NCI-H2227 (cell line): ENCODE data around the gene RC3H1.
"Not testable (repeated sequence)": the region's sequence is repeated elsewhere in the genome, so short reads cannot be mapped to it uniquely, and the experiment has no call there.

Source experiments
- DNase-seq: peaks from one replicate; lab custom pipeline; 2025; ENCODE audit not compliant: unreplicated experiment; lab: John Stamatoyannopoulos, UW

Gene RC3H1

DNA sequence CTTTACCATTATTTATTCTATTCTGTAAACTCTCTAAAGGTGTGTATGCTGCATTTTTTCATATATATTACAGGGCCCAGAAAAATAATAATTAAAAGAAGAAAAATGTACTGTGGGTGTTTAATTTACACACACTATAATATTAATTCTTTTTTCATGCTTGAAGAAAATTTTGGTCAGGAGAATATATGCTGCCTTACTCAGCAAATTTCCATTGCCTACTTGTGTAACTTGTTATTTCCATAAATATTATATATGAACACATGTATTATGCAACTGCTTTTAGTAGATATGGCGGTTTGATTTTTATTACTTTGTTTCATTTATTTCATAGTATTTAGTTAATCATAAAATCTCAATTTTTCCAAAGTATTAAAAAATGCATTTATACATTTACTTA is 58.7 kb downstream of the RC3H1 start:
- no peak for DNase-seq

DNA sequence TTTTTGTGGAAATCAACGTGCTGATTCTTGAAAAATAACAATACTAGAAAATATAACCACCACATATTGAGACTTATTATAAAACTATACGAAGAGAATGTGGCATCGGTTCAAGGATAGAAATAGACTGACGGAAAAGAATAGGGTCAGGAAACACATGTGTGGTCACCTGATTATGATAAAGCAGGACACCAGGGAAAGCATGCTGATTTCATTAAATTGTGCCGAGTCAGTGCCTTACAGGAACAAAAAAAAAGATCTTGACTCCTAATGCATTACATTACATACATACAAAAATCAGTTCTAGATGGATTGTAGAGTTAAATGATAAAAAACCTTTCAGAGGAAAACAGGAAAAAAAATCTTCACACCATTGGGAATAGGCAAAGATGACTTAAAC is 61.5 kb downstream of the RC3H1 start:
- DNase-seq, result no peak

DNA sequence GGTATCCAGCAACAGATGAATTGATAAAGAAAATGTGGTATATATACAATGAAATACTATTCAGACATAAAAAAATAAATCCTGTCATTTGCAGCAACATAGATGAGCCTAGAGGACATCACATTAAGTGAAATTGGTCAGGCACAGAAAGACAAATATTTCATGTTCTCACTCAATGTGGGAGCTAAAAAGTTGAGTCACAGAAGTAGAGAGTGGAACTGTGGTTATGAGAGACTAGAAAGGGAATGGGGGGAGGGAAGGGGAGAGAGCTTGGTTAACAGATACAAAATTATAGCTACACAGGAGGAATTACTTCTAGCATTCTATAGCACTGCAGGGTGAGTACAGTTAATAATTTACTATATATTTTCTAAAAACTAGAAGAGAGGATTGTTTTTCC is 68.0 kb downstream of the RC3H1 start:
- DNase-seq, result no peak

DNA sequence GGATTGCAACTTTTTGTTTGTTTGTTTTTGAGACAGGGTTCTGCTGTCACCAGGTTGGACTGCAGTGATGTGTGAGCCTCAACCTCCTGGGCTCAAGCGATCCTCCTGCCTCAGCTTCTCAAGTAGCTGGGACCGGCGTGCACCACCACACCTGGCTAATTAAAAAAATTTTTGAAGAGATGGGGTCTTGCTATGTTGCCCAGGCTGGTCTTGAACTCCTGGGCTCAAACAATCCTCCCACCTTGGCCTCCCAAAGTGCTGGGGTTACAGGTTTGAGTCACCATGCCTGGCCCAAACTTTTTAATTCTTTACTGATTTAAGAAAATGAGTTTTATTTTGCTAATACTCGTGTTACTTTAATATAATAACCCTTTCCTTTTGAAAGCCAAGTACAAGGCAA is 73.6 kb downstream of the RC3H1 start:
- no peak for DNase-seq

DNA sequence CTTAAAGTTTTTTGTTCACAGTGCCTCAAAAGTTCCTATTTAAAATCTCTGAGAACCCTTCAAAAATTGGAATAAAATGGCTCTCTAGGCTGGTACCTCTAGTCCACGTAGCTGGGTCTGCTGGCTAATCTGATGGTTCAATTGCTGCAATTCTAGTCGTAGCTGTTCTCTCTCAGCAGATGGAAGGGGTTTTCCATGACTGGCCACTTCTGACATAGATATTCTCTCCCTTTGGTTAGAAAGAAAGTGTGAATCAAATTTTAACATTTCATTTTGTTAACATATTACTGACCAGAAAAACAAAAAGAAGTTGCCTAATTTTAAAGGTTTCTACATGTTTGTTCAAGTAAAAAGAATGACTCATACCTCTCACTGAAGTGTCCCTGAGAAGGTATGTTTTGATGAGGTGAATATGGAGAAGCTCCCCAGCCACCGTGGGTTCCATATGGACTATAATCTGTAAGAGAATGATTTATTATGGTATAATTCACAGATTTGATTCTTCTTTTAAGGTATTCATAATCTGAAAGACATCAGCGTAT is 75.7 kb downstream of the RC3H1 start:
- no peak for DNase-seq

DNA sequence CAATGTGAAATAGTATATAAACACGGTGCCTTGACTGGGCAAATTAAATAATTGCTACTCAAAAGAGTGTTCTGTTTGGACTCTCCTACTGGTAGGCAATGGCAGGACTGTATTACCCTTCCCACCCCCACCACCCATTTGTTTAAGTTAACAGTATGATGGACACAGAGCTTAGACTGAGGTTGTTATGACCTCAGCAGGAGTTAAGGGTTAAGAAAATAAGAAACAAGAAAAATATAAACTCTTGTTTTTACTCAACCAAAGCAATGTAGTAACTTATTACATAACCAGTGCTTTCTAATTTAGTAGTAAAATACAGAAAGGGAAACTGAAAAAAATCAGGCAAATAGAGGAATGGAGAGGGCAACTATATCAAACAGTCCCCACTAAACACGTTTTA is 85.1 kb downstream of the RC3H1 start:
- DNase-seq, result no peak

DNA sequence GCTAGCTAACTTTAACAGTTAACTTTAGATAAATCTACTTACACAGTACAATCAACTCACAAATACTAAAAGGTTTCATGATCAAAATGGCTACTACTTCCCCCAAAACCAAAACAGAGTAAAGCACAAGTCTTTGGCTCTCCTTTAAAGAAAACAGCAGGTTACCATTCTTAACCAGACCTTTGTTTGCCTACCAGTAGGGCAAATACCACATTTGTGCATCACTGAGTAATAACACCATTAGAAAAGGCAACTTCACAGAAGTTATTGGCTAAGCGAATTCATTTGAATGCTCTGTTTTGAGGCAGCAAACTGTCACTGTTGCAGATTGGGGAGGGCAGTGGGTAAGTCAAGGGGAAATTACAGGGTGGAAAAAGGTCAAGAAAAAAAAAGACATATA is 87.7 kb downstream of the RC3H1 start:
- DNase-seq, result no peak

DNA sequence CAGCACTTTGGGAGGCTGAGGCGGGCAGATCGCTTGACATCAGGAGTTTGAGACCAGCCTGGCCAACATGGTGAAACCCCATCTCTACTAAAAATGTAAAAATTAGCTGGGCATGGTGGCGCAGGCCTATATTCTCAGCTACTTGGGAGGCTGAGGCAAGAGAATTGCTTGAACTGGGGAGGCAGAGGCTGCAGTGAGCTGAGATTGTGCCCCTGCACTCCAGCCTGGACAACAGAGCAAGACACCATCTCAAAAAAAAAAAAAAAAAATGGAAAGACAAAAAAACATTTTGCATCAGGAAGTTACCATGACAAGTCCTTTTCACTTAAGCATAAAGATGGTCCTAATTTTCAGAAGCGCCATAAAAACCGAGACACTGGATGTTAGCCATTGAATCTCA is 91.6 kb downstream of the RC3H1 start:
- DNase-seq, result not testable (repeated sequence)

DNA sequence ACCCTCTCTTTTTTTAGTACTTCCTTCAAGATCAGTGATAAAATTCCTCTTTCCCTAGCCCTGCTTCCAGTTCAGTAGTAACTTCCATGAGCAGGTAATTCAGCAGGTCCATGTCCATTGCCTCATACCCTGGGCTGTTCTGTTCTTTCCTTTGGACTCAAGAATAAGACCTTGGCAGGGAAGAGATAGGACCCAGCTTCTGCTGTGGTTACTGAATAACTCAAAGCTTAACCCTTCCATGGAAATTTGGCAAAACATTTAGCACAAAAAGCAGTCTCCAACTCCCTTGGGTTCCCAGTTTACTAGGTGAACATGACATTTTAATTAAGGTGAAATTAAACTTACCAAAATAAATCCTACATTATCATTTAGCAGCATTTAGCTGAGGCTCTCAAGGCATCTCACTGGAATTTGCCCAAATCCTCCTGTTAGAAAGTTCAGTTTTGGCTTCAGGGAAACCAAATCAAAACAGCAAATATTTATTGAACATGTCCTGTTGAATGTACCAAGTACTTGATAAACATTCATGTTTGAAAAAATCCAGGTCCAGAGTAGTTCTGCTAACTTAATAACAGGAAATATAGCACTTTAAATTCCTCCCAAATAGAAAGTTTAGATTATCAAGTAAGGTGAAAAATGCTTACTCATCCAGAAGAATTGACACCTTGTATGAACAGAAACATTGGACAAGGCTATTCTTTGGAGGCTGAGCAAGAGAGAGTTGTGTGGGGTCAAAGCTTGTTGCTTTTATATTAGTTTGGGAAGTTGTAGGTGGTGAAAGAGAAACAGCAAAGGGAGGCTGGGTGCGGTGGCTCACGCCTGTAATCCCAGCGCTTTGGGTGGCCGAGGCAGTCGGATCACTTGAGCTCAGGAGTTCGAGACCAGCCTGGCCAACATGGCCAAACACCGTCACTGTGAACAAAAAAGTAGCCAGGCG is 96.6 kb downstream of the RC3H1 start:
- no peak for DNase-seq

DNA sequence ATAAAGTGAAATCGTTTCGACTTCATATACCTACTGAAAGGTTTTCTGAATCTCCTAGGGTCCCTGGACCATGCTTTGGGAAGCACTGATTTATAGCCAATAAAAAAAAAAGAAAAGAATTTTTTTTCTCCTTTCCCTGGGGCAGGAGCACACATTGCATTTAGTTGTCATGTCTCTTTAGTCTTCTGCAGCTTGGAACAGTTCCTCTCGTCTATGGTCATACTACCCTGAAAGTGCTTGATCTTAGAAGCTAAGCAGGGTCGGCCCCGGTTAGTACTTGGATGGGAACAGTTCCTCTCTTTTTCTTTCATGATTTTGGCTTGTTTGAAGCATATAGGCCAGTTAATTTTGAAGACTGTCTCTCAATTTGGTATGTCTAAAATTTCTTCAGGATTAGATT is 101.3 kb downstream of the RC3H1 start:
- DNase-seq, result no peak

DNA sequence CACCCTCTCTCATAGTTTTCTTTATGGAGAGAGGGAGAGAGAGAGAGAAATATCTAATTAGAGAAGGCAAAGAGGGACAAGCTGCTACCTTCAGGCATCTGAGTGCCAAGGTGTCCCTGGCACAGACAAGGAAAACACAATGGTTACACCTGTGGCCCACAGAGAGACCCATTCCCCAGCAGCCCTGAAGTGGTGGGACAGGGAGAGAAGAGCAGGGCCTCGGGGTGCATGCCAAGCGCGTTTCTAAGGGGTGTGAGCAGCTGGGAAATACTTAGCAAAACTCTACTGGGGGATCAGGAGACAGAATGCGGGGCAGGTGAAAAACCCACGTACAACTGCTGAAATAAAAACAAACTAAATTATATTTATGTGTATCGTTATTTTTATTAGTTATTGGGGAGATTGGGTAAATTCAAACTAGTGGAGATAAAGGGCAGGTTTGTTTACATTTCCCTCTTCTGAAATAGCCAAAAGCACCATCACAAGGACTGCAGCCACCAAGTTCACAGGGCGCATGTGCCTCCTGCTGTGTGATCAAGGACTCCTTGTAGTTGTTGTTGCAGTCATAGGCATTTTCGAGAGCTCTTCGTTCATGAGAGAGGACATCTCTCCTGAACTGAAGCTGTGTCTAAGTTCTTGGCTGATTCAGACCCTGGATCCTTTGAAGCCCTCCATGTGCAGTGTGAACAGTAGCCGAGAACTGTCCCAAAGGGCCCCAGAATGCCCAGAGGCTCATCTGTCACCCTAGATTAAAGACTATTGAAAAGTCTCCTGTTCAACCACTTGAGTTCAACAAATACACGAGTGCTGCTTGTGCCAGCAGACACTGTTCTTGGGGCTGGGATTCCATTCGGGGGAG is 104.3 kb downstream of the RC3H1 start:
- DNase-seq, result no peak

DNA sequence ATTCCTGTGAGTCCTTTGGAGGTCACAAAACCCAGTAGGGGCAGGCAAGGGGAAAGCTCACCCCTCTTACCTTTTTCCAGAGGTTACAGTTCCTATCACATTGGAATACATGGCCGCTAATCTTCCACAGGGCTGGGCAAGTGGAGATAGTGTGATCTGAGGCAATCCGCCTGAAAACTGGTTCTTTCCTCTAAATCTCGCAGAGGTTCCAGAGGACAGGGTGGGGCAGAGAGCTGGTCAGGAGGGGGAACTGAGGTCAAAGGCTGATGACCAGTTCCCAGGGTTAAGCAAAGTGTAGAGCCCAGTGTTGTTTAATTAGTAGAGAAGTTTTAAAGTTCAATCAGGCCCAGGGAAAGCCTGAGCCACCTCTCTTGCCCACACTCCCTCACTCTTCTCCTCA is 105.0 kb downstream of the RC3H1 start, which contains the start of gene SERPINC1:
Gene SERPINC1, minus strand, starts transcription at position 179 of the 400 bp plus-strand sequence. Its CDS starts 68 bp downstream, at position 111.
- no peak for DNase-seq

DNA sequence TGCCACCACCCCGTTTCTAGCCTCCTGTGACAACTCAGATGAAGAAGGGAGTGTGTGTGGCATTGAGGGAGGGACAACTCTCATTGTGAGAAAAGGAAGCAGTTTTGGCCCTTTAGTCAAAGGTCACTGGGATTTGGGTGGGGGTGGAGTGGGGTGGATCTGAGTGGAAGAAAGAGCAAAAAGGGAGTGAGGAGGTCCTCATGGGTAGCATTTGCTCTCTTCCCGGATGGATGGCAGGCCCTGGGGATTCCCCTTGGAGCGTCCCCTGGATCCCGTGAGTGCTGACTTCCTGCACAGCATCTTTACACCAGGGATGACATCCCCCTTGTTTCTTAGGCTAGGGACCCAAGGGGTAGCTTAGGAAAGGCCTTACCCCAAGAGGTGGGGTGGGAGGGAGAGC is 105.5 kb downstream of the RC3H1 start:
- no peak for DNase-seq

DNA sequence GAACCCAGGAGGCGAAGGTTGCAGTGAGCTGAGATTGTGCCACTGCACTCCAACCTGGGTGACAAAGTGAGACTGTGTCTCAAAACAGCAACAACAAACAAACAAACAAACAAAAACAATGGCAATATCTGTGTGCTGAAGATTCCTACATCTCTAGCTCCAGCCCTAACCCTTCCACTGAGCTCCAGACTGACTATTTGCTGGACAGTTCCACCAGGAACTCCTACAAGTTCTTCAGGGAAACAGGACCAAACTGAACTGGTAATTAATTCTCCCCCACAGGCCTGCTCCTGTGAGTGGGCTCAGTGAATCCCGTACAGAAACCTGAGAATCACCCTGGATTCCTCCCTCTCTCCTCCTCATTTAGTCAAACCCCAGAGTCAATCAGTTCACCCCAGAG is 106.6 kb downstream of the RC3H1 start:
- DNase-seq, result no peak

DNA sequence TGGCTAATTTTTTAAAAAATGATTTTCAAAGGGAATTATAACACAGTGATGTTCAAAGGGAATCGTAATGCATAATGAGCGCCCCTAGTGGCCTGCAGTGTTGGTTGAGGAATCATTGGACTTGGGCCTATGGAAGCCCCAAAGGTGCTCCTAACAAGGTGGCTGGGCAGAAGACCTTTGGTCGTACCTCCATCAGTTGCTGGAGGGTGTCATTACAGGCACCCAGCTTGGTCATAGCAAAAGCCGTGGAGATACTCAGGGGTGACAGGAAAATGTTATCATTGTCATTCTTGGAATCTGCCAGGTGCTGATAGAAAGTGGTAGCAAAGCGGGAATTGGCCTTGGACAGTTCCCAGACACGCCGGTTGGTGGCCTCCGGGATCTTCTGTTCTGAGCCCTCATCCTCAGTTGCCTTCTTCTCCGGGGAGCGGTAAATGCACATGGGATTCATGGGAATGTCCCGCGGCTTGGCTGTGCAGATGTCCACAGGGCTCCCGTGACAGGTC is 107.7 kb downstream of the RC3H1 start:
- DNase-seq, result no peak

DNA sequence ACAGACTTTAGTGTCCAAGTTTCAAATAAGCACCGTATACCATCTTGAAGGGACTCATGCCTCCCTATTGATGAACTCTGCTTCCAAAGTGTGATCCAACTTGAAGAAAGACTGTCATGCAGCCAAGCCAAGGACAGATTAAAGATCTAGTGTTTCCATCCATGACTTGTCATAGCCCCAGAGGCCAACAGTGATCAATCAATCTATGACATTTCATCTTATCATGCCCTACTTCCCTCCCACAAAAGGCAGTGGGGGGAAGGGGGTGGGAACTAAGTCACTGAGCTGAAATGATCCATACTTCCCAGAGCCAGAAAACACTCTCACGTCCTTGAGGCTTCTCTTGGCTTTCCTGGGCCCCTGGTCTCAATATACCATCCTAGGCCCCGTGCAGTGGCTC is 109.0 kb downstream of the RC3H1 start:
- DNase-seq, result no peak

DNA sequence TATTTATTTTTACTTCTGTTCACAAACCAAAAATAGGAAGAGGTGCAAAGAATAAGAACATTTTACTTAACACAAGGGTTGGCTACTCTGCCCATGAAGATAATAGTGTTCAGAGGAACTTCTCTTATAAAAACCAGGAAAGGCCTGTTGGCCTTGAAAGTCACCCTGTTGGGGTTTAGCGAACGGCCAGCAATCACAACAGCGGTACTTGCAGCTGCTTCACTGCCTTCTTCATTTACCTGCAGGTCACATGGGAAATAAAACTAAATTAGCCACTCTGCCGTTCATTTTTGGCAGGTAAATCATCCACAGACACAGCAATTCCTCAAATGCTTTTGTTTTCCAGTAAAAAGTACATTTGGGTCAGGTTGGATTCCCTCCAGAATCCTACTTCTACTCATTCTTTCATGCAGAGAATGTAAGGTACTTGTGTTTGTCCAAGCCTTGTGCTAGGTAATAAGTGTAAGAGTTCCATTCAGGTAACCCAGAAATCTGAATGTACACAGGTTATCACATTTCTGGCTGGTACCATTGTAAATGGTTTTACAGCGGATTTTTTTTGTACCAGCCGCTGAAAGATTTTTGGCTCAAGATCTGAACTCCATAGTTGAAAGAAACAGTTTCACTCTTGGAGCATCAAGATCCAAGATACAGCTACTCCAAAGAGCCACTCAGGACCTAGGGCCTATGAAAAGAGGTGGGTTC is 118.2 kb downstream of the RC3H1 start:
- no peak for DNase-seq

DNA sequence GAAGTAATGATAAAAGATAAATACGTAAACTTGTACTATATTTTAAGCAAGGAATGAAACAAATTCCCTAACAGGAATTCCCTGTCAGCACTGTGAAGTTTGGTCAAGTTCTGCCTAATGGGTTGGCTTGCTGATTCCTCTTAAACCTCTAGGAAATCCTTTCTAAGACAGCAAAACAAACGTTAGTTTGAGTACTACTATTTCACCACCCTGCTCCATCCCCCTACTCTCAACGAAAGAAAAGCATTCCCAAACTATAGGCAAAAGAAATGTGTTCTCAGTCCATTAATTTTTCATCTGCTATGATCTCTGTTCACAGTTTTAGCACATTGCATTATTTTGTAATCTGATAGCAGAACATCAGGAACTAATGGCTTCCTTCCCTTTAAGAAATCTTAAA is 121.2 kb downstream of the RC3H1 start:
- no peak for DNase-seq

DNA sequence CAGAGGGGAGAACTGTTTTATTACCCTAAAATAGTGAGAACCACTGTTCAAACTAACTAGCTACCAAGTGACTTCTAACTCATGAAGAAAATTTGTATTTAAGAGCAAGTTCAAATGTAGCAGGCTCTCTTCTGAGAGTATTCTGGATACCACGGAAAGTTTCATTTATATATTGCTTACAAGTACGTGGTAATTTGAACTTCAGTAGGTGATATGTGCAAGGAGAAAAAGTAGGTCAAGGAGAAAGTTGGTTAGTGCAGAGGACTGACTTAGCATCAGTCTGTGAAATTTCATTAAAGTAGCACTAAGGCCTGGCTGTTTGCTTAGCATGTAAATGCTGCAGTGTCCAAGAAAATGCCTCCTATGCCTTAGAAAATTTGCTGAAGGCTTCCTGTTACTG is 121.7 kb downstream of the RC3H1 start:
- no peak for DNase-seq

DNA sequence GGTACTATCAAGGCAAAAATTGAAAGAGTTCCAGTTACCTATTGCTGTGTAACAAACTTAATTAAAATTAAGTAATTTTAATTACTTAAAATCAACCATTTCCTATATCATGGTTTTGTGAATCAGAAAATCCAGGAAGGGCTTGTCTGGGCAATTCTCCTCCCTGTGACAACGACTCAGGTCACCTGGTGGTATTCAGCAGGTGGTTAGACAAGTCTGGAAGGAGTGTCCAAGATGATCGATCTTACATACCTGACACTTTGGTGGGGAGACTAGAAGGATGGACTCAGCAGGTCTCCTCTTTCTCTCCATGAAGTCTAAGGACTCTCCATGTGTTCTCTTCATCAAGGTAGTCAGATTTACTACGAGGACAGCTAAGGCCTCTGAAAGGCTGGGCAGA is 128.0 kb downstream of the RC3H1 start:
- no peak for DNase-seq

DNA sequence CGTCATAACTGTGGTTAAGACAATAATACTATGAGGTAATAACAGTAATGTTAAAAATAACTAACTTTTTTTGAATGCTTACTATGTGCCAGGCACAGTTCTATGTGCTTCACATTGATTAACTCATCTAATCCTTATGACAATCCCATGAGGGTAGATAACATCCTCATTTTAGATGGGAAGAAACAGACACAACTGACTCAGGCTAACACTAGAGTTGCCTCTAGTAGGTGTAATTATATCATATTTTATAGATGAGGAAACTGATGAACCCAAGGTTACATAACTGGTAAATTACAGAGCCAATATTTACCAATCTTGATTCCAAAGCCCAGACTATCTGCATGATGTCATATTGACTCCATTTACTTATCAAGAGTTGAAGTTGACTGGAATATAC is 128.5 kb downstream of the RC3H1 start:
- DNase-seq, result no peak
